Activated naive CD4-positive, alpha-beta T cell treated with Interleukin-2 at 50 U/mL for 16 hours (primary cell): ENCODE results near the gene KLHL7.
"Not testable (repeated sequence)": the region's sequence is repeated elsewhere in the genome, so short reads cannot be mapped to it uniquely, and the experiment has no call there.

Source experiments
- DNase-seq: peaks from one replicate; pipeline ENCODE4 v3.0.0-alpha.2; 2020

KLHL7 gene

GRCh38 chr7:23184291-23184690 lies 78.7 kb downstream of the KLHL7 start:
- DNase-seq: no peak

DNA sequence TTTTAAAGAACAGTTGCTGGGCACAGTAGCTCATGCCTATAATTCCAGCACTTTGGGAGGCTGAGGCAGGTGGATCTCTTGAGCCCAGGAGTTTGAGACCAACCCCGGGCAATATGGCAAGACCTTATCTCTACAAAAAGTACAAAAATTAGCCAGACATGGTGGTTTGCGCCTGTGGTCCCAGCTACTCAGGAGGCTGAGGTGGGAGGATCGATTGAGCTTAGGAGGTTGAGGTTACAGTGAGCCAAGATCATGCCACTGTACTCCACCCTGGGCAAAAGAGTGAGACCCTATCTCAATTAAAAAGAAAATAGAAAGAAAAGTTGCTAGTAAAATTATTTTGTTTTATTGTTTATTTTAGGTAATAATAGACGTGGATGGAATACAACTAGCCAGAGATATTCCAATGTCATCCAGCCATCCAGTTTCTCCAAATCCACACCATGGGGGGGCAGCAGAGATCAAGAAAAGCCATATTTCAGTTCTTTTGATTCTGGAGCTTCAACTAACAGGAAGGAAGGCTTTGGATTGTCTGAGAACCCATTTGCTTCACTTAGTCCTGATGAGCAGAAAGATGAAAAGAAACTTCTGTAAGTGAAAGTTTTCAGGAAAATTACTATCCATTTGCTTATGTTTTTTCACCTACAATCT lies 79.2 kb downstream of the KLHL7 start:
- DNase-seq: no peak

DNA sequence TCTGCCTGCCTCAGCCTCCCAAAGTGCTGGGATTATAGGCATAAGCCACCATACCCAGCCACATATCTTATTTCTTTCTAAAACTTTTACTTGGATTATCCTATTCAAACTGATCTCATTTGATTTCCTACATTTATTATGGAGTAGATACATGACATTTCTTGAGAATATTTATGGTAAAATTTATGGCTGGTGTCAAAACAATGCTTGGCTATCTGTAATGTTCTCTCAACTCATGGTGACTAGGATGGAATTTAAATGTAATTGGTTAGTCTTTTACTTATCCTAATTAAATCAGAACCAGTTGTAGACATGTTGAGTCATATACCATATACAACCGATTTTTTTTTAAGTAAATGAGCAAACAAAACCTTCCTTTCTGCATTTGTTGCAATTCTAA lies 80.4 kb downstream of the KLHL7 start:
- DNase-seq: no peak

- DNase-seq: no peak
Measured at GRCh38 chr7:23191022-23191421, 85.4 kb downstream of the KLHL7 start.

DNA sequence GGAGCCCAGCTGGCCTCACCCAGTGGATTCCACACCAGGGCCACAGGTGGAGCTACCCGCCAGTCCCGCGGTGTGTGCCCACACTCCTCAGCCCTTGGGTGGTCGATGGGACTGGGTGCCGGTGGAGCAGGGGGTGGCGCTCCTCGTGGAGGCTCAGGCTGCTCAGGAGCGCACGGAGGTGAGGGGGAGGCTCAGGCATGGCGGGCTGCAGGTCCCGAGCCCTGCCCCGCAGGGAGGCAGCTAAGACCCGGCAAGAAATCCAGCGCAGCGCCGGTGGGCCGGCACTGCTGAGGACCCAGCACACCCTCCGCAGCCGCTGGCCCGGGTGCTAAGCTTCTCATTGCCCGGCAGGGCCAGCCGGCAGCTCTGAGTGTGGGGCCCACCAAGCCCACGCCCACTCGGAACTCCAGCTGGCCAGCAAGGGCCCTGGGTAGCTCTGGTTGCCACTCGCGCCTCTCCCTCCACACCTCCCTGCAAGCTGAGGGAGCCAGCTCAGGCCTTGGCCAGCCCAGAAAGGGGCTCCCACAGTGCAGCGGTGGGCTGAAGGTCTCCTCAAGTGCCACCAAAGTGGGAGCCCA lies 88.2 kb downstream of the KLHL7 start:
- not testable (repeated sequence) for DNase-seq

GRCh38 chr7:23196306-23196705 lies 90.7 kb downstream of the KLHL7 start:
- DNase-seq: no peak

DNA sequence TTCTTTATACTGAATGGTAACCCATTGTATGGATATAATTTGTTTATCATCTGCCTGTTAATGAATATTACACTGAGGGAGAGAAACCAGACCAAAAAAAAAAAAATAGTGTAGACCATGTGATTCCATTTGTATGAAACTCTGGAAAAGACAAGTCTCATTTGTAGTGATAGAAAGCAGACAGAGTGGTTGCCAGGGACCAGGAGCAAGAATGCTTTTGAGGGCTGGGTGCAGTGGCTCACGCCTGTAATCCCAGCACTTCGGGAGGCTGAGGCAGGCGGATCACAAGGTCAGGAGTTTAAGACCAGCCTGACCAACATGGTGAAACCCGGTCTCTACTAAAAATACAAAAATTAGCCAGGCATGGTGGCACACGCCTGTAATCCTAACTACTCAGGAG lies 92.2 kb downstream of the KLHL7 start:
- DNase-seq: not testable (repeated sequence)

DNA sequence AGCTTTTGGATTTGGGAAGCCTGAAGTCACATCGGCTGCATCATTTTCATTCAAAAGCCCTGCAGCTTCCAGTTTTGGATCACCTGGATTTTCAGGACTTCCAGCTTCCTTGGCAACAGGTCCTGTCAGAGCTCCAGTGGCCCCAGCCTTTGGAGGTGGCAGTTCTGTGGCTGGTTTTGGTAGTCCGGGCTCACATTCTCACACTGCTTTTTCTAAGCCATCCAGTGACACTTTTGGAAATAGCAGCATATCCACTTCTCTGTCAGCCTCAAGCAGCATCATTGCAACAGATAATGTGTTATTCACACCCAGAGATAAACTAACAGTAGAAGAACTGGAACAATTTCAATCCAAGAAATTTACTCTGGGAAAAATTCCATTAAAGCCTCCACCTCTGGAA lies 94.7 kb downstream of the KLHL7 start:
- DNase-seq: no peak

DNA sequence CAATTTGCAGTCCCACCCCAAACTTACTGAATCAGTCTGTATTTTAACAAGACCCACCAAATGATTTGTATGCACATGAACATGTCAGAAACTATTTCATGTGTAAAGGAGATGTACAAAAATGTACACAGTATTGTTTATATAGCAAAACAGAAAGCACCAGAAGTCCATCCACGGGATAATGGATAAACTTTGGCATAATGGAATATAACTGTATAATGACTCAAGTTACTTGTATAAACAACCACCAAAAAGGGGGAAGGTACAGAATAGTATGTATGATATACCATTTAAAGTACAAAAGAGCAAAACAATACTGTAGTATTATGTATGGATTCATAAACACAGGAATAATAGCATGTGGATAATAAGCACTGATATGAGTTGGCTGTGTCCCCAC lies 98.7 kb downstream of the KLHL7 start:
- no peak for DNase-seq

GRCh38 chr7:23205577-23205908 lies 100.0 kb downstream of the KLHL7 start:
- DNase-seq: no peak

GRCh38 chr7:23205909-23206767 lies 100.6 kb downstream of the KLHL7 start:
- DNase-seq: no peak

- DNase-seq: no peak
Measured at GRCh38 chr7:23207021-23207420, 101.4 kb downstream of the KLHL7 start.

- DNase-seq: no peak
Measured at GRCh38 chr7:23207884-23208283, 102.3 kb downstream of the KLHL7 start.

DNA sequence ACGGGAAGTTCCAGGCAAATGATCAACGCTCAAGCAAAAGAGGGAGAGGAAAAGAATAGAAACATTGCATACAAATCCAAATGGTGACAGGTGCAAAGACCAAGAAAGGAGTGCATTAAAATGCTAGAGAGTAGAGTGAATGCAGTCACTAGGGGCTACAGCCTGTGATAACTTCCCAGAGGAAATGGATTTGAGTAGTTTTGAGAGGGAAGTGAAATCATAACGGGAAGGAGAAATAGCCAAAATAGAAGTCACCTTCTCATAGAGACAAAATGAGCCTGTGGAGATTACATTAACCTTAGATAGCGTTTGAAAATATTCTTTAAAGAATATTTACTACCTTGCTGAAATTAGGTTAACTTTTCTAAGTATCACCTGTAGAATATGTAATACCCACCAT lies 102.7 kb downstream of the KLHL7 start:
- no peak for DNase-seq

DNA sequence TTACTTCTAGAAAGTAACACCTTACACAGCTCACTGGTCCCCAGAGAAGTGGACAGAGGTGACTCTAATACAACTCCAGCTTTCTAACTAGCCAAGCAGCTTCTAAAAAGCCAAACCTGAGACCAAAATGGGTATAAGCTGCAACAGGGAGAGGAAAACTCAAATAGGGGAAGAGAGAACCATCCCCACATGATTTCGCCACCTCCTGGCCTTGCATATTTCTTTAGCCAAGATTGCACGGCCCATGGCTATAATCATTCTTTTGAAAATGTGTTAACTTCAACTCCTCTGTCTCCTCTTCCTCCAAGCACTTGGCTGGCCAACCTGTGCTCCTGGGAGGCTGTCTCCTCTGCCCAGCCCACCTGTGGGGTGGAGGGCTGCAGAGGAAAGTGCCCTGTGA lies 104.9 kb downstream of the KLHL7 start:
- DNase-seq: no peak

GRCh38 chr7:23211589-23211988 lies 106.0 kb downstream of the KLHL7 start:
- no peak for DNase-seq

DNA sequence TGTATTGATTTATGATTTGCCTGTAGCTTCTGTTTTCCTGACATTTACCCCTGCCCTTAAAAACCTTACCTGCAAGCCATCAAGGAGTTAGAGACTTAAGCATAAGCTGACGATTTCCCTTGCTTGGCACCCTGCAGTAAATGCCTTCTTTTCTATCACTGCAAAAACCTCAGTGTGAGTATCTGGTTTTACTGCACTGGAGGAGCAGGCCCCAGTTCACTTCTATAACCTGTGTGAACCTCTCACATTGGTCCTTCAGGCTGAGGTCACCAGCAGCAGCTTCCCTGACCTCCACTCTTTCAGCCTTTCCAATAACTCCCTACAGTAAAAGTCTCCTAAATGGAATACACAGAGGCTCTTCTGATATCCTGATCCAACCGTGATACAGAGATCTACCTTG lies 106.8 kb downstream of the KLHL7 start:
- DNase-seq: no peak

DNA sequence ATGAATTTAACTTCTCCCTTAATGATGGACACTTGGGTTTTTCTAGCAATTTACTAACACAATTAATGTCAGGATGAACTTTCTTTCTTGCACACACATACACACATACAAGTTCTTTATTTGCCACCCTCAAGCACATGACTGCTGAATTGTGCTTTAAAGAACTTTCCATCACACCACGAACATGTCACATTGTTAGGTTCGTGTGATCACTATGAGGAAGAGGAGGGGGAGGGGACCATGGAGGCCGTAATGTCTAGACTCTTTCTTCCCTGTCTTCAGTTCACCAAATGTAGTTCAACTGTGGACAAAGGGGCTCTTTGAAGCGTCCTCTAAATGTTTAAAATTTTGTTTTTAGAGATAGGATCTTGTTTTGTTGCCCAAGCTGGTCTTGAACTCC lies 107.3 kb downstream of the KLHL7 start:
- no peak for DNase-seq

DNA sequence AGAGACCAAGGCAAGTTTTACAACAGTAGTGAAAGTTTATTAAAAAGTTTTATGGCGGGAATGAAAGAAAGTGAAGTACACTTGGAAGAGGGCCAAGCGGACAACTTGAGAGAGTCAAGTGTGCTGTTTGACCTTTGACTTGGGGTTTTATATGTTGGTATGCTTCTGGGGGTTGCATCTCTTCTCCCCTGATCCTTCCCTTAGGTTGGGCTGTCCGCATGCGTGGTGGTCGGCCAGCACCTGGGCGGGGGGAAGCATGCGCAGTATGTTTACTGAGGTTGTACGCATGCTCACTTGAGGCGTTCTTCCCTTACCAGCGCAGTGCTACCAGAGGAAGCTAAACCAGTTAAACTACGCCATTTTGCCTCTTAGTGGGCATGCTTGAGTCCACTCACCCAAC lies 108.2 kb downstream of the KLHL7 start:
- DNase-seq: no peak

DNA sequence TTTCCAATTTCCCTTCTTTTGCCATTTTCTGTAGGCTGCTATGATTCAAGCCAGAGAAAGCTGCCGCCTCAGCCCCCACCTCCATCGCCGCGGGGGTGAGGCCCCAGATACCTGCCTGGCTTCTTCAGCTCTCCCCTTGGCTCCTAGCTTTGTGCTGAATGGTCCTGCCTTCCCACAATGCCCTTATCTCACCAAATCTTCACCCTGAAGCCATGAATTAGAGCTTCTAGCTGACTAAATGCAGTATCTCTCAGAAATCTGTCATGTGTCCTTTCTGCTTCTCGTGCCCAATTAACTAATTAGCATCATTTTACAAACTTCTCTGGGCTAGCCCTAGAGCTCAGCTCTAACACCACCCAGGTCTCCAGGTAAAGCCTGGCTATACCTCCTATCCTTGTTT lies 108.8 kb downstream of the KLHL7 start:
- no peak for DNase-seq

DNA sequence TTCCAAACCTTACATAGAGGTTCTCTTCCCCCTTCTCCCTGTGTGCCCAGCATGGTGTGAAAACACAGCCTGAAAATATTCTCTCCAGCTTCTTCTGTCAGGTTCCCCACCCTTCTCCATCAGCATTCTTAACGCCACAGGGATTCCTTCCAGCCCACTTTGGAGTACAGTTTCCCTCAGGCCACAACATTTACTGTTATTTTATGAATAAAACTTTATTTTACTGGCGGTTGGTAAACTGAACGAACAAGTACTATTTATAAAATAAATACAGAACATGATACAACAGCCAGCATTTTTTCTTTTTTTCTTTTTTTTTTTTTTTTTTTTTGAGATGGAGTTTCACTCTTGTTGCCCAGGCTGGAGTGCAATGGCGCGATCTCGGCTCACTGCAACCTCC lies 109.4 kb downstream of the KLHL7 start:
- no peak for DNase-seq

DNA sequence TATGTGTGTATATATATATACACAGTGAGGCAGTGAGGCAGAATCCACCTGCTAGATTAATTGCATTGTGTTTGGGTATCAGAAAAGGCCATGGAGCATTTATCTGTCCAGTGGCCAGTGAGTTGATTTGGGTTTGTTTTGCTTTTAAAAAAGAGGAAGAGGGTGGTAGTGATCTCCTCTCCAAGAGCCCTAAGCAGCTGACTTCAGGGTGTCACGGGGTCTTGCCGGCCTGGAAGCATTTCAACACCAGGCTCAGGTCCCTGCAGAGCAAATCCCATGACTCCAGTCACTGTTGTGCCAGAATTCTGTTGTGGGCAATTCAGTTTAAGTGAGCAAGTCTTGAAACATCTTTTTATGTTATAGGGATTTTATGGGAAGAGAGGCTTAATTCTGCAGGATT lies 110.4 kb downstream of the KLHL7 start:
- no peak for DNase-seq

- DNase-seq: no peak
Measured at GRCh38 chr7:23218196-23218595, 112.6 kb downstream of the KLHL7 start.

DNA sequence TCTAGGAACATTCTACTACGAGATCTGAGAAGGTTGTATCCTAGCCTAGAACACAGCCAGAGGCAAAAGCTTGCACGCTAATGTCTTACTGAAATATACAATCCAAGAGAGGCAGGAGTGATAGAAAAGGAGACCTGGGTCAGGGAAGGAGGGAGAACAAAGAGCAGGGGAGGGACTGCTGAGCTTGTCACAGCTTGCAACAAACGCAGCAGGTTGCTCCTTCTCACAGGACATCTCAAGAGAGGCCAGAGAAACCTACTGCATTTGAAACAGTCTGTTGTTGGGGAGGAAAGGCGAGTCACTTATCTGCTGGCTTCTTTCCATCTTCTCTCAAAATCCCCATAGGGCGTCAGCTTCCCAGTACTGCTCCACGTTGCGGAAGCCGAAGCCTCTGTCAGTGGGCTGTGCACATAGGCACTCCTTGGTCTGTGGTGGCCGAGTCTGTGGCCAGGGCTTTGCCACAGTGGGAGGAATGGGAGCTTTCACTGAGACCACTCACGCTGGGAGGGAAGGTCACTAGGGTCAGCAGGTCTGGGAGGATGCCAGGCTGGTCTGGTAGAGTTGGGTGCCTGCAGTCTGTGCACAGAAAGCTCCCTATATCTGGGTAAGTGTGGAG lies 115.2 kb downstream of the KLHL7 start:
- DNase-seq: no peak
